Left ventricle myocardium inferior (tissue), 1 donor: ENCODE results near the gene RPS19BP1. TPM values are rescaled to one million over a fixed set of nuclear protein-coding genes. Genes with fewer than 3 reads are reported as not detected.

ENCODE experiments used
- DNase-seq: peaks from one replicate; pipeline ENCODE4 v3.0.0-alpha.2; 2020
- H3K27ac ChIP-seq: fragments of 200-600 bp; replicated peaks from 2 replicates; pipeline ENCODE4 v1.8.0; 2021
- H3K27me3 ChIP-seq: fragments of 200-600 bp; 2 replicates; pipeline ENCODE4 v1.8.0; 2021; ENCODE audit warnings: low read depth
- H3K36me3 ChIP-seq: fragments of 200-600 bp; 2 replicates; pipeline ENCODE4 v1.8.0; 2021
- H3K4me1 ChIP-seq: fragments of 200-600 bp; 2 replicates; pipeline ENCODE4 v1.8.0; 2021
- H3K4me3 ChIP-seq: fragments of 200-600 bp; 2 replicates; pipeline ENCODE4 v1.8.0; 2021; ENCODE audit warnings: mild to moderate bottlenecking, moderate library complexity
- H3K9me3 ChIP-seq: fragments of 200-600 bp; replicated peaks from 2 replicates; pipeline ENCODE4 v1.8.0; 2021
- intact Hi-C: fragments of 100-400 bp; cut with micrococcal nuclease; formaldehyde crosslinking; loops from one replicate; pipeline ENCODE4 v1.11.0; 2022
- total RNA-seq: library from RNA; stranded (reverse); fragmentation: NEBNext Ultra II Directional; extraction: Animal tissue kit (Norgen Biotek cat#: 25700); gene quantifications from one replicate; pipeline ENCODE4 v1.2.1, GENCODE V29; 2021
- TF ChIP-seq, protein P1 (sequence below): fragments of 200-600 bp; IDR thresholded peaks from 2 replicates; pipeline ENCODE4 v1.8.0; 2021; ENCODE audit warnings: antibody characterized with exemption, mild to moderate bottlenecking, borderline replicate concordance
- donor health status: DM: no; HTN: yes; CAD: no; lungs with severe emphysema.

RPS19BP1 gene
- total RNA-seq, 1 donor from 2014 or later, result 59.3 TPM

DNA sequence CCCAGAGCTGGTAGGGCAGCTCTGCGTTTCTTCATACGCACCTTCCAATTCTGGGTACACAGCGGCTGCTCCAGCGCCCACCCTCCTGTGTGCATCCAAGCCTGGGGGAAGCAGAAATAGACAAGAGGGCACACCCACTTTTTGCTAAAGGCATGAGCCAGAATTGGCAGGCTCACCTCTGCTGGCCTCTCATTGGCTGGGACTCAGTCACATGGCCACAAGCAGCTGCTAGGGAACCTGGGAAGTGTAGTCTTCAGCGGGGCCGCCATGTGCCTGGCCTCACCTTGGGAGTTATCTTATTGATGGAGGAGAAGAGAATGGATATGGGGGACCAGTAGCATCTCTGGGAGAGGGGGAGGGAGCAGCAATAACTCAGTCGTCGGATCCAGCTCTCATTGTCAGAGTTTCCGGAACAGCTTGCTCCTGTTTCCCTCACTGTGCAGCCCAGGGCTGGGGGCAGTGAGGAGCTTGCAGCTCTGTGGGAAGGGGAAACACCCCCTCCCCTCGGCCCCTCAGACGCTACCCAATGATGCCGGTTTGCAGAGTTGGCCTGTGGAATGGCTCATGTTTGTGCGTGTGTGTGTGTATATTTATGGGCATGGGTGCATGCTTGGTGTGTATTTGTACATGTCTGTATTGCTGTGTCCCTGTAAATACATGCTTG is 42.3 kb downstream of the RPS19BP1 start:
- intact Hi-C loops, result no loop called here
- H3K4me3 ChIP-seq, result no peak overlapping the region
- H3K27ac ChIP-seq, result no peak overlapping the region
- TF ChIP-seq, protein P1, sequence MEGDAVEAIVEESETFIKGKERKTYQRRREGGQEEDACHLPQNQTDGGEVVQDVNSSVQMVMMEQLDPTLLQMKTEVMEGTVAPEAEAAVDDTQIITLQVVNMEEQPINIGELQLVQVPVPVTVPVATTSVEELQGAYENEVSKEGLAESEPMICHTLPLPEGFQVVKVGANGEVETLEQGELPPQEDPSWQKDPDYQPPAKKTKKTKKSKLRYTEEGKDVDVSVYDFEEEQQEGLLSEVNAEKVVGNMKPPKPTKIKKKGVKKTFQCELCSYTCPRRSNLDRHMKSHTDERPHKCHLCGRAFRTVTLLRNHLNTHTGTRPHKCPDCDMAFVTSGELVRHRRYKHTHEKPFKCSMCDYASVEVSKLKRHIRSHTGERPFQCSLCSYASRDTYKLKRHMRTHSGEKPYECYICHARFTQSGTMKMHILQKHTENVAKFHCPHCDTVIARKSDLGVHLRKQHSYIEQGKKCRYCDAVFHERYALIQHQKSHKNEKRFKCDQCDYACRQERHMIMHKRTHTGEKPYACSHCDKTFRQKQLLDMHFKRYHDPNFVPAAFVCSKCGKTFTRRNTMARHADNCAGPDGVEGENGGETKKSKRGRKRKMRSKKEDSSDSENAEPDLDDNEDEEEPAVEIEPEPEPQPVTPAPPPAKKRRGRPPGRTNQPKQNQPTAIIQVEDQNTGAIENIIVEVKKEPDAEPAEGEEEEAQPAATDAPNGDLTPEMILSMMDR, result no peak
- no peaks in the 10 kb centered on the region for H3K9me3 ChIP-seq
- H3K27me3 ChIP-seq, result no peaks in the 10 kb centered on the region
- H3K36me3 ChIP-seq, result peaks cover 10% of the 10 kb centered on the region
- peak; percentile 78 for DNase-seq
- peaks cover 27% of the 10 kb centered on the region for H3K4me1 ChIP-seq

DNA sequence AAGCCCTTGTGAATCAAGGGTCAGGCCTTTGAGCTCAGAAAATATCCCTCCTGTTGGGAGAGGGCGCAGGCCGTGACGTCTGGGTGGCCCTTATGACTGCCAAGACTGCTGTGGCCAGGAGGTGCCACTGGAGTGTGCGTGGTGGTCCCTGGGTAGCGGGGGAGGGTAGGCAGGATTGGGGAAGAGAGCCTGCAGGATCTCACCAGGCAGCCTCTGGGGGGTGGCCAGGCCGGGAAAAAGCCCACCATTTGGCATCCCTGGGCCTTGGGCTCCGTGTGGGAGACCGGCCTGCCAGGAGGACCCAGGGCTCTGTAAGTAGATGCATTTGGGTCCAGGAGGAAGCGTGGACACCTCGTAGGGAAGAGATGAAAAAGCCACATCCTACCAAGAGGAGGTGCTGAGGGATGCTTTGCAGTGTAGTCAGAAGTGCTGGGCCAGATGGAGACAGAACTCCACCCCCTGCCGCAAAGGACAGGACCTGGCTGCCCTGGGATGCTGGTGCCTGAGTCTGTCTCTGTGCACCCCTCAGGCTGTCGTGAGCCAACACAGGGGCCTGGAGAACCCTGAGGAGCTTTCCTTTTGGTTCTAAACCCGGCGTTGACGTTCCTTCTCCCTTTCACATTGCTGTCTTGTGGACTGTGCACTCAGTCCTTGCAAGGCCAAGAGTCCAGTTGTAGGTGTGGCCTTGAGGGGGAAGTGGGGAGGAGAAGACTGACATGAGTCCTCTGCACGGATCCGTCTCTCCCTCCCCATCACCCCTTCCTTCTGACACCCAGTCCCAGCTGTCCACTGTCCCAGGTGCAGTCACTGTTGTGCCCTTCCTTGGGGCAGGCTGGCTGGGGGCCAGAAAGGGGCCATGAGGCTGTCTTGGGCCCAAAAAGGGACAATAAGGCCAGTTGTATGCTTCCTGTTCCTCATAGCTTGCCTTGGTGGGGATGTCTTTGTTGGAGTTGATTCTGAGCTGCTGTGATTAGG is 43.2 kb downstream of the RPS19BP1 start:
- TF ChIP-seq, protein P1, result no peak
- Histone ChIP-seq H3K9me3 (no peaks in the 10 kb centered on the region), H3K4me3 (no peak overlapping the region), H3K27ac (no peak overlapping the region), H3K27me3 (no peaks in the 10 kb centered on the region), H3K4me1 (peaks cover 20% of the 10 kb centered on the region), H3K36me3 (peaks cover 10% of the 10 kb centered on the region)
- DNase-seq, result no peak
- intact Hi-C loops, result no loop called here

DNA sequence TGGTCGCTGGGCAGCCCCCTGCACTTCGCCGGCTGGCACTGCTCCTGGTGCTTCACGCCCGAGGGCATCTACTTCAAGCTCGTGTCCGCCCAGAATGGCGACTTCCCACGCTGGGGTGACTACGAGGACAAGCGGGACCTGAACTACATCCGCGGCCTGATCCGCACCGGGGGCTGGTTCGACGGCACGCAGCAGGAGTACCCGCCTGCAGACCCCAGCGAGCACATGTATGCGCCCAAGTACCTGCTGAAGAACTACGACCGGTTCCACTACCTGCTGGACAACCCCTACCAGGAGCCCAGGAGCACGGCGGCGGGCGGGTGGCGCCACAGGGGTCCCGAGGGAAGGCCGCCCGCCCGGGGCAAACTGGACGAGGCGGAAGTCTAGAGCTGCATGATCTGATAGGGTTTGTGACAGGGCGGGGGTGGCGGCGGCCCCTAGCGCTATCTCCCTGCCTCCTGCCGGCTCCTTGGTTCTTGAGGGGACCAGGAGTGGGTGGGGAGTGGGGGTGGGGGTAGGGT is 43.9 kb downstream of the RPS19BP1 start:
- Histone ChIP-seq H3K4me3 (no peak overlapping the region), H3K4me1 (peaks cover 20% of the 10 kb centered on the region), H3K27ac (no peak overlapping the region), H3K27me3 (no peaks in the 10 kb centered on the region), H3K9me3 (no peaks in the 10 kb centered on the region), H3K36me3 (peaks cover 10% of the 10 kb centered on the region)
- DNase-seq, result no peak
- intact Hi-C loops, result no loop called here
- TF ChIP-seq, protein P1, result no peak

DNA sequence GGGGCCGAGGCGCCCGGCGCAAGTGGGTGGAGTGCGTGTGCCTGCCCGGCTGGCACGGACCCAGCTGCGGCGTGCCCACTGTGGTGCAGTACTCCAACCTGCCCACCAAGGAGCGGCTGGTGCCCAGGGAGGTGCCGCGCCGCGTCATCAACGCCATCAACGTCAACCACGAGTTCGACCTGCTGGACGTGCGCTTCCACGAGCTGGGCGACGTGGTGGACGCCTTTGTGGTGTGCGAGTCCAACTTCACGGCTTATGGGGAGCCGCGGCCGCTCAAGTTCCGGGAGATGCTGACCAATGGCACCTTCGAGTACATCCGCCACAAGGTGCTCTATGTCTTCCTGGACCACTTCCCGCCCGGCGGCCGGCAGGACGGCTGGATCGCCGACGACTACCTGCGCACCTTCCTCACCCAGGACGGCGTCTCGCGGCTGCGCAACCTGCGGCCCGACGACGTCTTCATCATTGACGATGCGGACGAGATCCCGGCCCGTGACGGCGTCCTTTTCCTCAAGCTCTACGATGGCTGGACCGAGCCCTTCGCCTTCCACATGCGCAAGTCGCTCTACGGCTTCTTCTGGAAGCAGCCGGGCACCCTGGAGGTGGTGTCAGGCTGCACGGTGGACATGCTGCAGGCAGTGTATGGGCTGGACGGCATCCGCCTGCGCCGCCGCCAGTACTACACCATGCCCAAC is 44.6 kb downstream of the RPS19BP1 start:
- no peaks in the 10 kb centered on the region for H3K9me3 ChIP-seq
- TF ChIP-seq, protein P1, result no peak
- H3K4me3 ChIP-seq, result no peak overlapping the region
- no peak overlapping the region for H3K27ac ChIP-seq
- peaks cover 20% of the 10 kb centered on the region for H3K4me1 ChIP-seq
- intact Hi-C loops, result no loop called here
- DNase-seq, result no peak
- H3K36me3 ChIP-seq, result peaks cover 10% of the 10 kb centered on the region
- H3K27me3 ChIP-seq, result no peaks in the 10 kb centered on the region
